Measurements from ENCODE around the gene PGPEP1.

DNA sequence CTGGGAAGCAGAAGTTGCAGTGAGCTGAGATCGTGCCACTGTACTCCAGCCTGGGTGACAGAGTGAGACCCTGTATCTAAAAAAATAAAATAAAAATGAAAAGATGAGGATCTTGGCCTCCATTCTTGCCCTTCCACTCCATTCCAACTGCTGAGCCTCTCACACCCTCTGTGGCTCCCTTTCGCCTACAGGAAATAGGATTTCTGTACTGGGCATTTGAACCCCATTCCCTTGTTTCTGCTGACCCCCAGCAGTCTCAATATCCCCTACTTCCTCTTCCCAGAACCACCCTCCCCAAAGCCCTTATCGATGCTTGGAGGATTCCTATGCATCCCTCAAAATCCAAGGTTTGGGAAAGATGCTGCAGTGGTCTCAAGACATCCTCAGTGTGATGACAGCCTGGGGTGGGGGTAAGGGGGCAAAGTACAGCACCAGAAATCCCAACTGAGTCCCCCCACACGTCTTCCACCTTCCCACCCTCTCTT, 33.1 kb downstream of the PGPEP1 start:
- no peak for TF ChIP-seq CTCF (IDR thresholded peaks at IDR 0.05)
- no peak for TF ChIP-seq POLR2A (IDR thresholded peaks at IDR 0.05)
